ENCODE results near the gene MTA3.

DNA sequence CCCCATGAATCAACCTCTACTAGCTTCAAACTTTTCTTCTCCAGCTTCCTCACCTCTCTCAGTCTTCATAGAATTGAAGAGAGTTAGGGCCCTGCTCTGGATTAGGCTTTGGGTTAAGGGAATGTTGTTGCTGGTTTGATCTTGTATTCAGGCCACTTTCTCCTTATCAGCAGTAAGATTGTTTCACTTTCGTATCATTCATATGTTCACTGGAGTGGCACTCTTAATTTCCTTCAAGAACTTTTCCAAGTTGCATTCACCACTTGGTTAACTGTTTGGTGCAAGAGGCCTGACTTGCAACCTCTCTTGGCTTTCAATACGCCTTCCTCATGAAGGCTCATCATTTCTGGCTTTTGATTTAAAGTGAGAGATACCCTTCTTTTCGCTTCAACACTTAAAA, 172.7 kb downstream of the MTA3 start:
- TF ChIP-seq FOXM1 (IDR thresholded peaks at IDR 0.05; ENCODE audit: borderline replicate concordance, low read depth) (no peak), RAD21 (IDR thresholded peaks at IDR 0.05; ENCODE audit: low read depth) (no peak), YY1 (IDR thresholded peaks at IDR 0.05; ENCODE audit: low read depth) (no peak), CREB1 (IDR thresholded peaks at IDR 0.05; ENCODE audit: low read depth) (no peak), REST (IDR thresholded peaks at IDR 0.05; ENCODE audit: low read depth) (no peak)
- TF ChIP-seq, protein P1, sequence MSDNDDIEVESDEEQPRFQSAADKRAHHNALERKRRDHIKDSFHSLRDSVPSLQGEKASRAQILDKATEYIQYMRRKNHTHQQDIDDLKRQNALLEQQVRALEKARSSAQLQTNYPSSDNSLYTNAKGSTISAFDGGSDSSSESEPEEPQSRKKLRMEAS (IDR thresholded peaks at IDR 0.05), result no peak
